Uterus (tissue), 2 donors: Measurements from ENCODE around the gene MPPED1.

Source experiments
- CTCF ChIP-seq, 4 experiments: fragments of 200-600 bp in 2 of 4; fragments of 450-650 bp in 2 of 4; sonication (generic) in 2 of 4; IDR thresholded peaks; one replicate each; pipeline ENCODE4 v1.5.1; 2016 to 2019; ENCODE audit warnings: antibody characterized with exemption in 4 of 4, mild to moderate bottlenecking in 2 of 4, moderate library complexity in 1 of 4
- POLR2A ChIP-seq, 2 donors: fragments of 450-650 bp; IDR thresholded peaks; one replicate each; pipeline ENCODE4 v1.6.1; 2016; ENCODE audit warnings: antibody characterized with exemption in 2 of 2, mild to moderate bottlenecking in 1 of 2, moderate library complexity in 1 of 2

- TF ChIP-seq CTCF (IDR thresholded peaks at IDR 0.05) (no peak), POLR2A (IDR thresholded peaks at IDR 0.05) (no peak)
These were observed 54.9 kb downstream of the MPPED1 start for GRCh38 chr22:43466710-43467109.
